SK-N-SH (cell line): ENCODE measurements around the gene AFAP1.

Source experiments
- CTCF ChIP-seq: fragments of 200-600 bp; sonication (generic); IDR thresholded peaks from 2 replicates; pipeline ENCODE4 v1.6.1; 2017; ENCODE audit warnings: antibody characterized with exemption, mild to moderate bottlenecking, moderate library complexity
- EP300 ChIP-seq, 2 experiments: IDR thresholded peaks; 2 replicates each; pipeline versions ENCODE4 v1.4.0 to v1.6.1; 2012; ENCODE audit warnings: borderline replicate concordance in 1 of 2, low read depth in 1 of 2, low read length in 1 of 2
- MAX ChIP-seq: IDR thresholded peaks from 2 replicates; pipeline ENCODE4 v1.4.0; 2012; ENCODE audit warnings: low read depth
- RCOR1 ChIP-seq: fragments of 150-350 bp; IDR thresholded peaks from 2 replicates; pipeline ENCODE4 v1.6.1; 2017; ENCODE audit warnings: antibody characterized with exemption, low read length
- TCF12 ChIP-seq: IDR thresholded peaks from 2 replicates; pipeline ENCODE4 v1.4.0; 2012
- TEAD4 ChIP-seq: IDR thresholded peaks from 2 replicates; pipeline ENCODE4 v1.4.0; 2012; ENCODE audit warnings: mild to moderate bottlenecking, borderline replicate concordance; ENCODE audit not compliant: insufficient read depth
- USF2 ChIP-seq: fragments of 150-350 bp; IDR thresholded peaks from 2 replicates; pipeline ENCODE4 v1.6.1; 2017; ENCODE audit warnings: antibody characterized with exemption, low read length, low read depth, borderline replicate concordance

- no peak for TF ChIP-seq USF2
- no peak for TF ChIP-seq CTCF
- TF ChIP-seq EP300 (IDR thresholded peaks at IDR 0.05; ENCODE audit: borderline replicate concordance in 1 of 2, low read depth in 1 of 2, low read length in 1 of 2), result no peak
- no peak for TF ChIP-seq TEAD4
- no peak for TF ChIP-seq RCOR1
- no peak for TF ChIP-seq MAX
- TF ChIP-seq TCF12, result no peak
These were observed 12.8 kb downstream of the AFAP1 start for GRCh38 chr4:7926822-7927221.
